H54 (cell line): Measurements from ENCODE around the gene CACNB4.

Experiments
- DNase-seq: peaks from one replicate; pipeline ENCODE4 v3.0.0; 2011; ENCODE audit warnings: low spot score, mixed read lengths; ENCODE audit not compliant: insufficient read length
- FAIRE-seq: peaks from 3 replicates; lab custom pipeline; 2011; peaks lifted over from hg19 to GRCh38; lab: Jason Lieb, UNC
- POLR2A ChIP-seq: IDR thresholded peaks from 2 replicates; pipeline ENCODE4 v1.6.1; 2011; ENCODE audit warnings: low read depth, mild to moderate bottlenecking, low read length

The CACNB4 gene

DNA sequence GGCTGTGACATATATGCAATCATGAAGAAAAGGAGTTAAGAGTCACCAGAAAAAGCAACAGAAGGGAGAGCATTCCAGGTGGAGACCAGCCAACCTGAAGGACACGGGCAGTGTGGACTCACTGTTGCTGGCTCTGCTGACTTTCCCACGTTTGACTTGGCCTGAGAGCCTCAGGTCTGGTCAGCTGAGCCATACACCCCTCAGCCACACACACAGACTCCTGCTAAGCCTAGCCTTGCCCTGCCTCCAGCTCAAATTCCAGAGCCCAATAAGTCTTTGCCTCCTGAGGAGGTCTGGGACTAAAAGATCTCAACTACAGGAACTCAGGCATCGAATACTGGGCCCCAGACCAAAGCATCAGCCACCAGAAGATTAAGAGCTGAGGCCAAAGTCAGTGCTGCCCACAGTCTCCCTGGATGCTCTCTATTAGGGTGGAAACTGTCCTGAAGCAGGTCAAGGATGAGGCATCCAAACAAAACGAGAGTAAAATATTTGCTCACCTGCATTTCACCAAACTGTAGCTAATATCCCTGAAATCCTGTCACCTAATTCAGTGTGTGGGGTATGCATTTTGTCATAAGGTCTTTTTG lies 23.3 kb downstream of the CACNB4 start:
- DNase-seq (no peak), FAIRE-seq (no peak)
- TF ChIP-seq POLR2A, result no peak

DNA sequence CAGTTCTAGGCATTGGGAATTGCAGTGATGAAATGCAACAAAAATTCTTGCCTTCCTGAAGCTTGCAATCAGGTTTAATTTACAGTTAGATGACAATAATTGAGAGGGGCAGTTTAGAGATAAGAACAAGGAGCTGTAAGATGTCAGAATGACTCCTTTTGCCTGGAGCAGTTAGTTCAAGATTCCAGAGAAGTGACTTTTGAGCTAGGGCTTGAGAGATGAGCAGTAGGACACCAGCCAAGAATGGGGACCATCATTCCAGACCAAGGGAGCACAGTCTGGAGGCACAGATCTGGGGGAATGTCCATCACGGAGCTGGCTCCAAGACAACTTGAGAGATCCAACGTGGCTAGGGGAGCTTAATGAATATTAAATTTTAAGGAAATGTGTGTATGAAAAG lies 26.8 kb downstream of the CACNB4 start:
- no peak for DNase-seq
- no peak for FAIRE-seq
- TF ChIP-seq POLR2A, result no peak

DNA sequence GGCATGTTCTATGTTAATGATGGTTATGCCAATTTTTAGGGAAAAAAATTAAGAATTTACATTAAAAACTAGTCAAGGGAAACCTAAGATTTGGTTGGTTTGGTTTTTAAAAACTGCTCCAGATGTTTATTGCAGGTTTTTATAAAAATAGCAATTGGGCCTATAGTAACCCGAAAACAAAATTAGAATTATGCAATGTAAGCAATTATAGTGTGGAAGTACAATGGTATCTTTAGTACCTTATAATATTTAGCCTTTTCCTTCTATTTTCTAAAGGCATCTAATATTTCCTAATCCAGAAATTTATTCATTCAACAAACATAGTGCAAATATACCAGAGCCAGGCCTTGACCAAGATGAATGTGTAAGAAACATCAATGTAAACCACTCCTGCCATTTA lies 27.3 kb downstream of the CACNB4 start:
- TF ChIP-seq POLR2A, result no peak
- no peak for FAIRE-seq
- DNase-seq, result no peak

DNA sequence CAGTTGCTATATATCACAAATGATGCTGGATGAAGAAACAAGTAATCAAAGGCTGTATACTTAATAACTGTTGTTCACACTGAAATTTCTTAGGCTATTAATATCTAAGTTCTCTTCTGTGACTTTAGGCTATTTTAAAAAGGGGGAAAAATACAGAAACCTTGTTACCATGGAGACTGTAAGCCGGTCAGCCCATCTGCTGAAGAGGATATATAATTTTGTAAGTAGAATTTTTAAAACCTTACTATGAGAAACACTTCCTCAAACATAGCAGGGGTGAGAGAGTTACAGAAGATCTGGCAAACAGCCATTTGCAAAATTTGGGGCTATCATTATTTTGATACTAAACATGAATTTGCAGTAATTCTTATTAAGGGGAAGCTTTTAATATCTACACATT lies 27.8 kb downstream of the CACNB4 start:
- FAIRE-seq (no peak), DNase-seq (no peak)
- no peak for TF ChIP-seq POLR2A

DNA sequence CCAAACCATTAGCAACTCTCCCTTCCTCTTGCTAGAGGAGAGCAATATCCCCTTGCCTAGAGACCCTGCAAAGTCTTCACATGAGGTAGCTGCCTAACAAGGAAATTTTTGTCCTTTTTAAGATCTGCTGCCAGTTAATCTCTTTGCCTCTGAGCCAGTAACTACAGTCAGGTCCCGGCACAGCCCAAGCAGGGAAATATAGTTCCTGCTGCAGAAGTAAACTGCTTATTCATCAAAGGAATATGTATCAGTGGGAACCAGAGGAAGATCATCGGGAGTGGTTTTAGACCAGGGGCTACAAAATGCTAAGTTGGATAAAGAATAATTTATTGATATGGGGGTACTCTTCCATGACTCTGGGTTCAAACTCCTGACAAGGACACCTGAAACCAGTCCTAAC lies 30.6 kb downstream of the CACNB4 start:
- TF ChIP-seq POLR2A, result no peak
- DNase-seq (no peak), FAIRE-seq (no peak)

DNA sequence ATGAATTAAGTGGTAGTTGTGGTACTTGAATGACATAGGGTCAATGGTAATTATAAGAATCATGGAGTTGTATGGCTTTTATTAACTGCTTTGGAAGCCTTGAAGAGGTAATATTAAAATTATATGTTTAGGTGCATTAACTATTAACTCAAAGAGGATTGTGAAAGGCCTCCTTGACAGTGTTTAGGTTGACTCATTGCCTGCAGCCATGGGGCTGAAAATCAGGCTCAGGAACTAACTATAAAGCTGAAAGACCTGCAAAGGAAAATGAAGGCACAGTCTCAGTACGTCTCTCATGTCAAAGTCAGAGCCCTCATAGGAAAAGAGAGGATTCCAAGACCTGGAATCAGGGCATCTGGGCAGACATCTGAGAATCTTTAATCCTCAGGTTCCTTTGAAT lies 31.0 kb downstream of the CACNB4 start:
- FAIRE-seq (no peak), DNase-seq (no peak)
- no peak for TF ChIP-seq POLR2A

DNA sequence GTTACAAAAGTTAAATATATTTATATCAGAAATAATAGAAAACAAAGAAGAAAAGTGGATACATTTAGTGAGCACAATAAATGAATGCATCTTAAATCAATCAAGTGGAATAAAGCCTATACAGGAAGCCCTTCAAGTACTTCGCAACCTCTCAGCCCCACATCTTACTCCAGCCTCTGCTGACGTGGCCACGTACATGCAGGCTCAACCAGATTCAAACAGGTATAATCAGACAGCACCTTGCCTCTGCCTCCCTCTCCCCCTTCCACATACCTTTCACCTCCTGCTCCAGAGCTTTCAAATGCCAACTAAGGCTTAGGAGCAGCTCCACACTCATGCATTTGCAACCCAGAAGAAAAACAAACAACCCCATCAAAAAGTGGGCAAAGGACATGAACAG lies 32.9 kb downstream of the CACNB4 start:
- TF ChIP-seq POLR2A, result no peak
- DNase-seq, result no peak
- FAIRE-seq, result no peak

DNA sequence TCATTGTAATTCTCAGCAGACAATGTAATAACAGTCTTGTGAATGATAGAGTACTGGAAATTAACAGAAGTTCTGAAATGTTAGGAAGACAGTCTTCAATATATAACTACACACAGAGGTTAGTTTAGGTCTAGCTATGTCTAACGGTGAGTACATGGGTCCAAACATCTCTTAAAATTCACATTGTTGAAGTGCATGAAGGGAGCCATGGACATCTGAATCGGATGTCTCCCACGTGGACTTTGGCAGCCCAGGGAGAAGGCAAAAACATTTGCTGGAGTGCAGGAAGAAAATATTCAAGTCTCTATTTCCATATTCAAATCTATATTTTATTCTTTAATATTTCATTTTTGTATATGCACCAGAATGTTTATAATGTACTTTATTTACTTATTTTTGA lies 34.8 kb downstream of the CACNB4 start:
- no peak for DNase-seq
- TF ChIP-seq POLR2A, result no peak
- FAIRE-seq, result no peak

DNA sequence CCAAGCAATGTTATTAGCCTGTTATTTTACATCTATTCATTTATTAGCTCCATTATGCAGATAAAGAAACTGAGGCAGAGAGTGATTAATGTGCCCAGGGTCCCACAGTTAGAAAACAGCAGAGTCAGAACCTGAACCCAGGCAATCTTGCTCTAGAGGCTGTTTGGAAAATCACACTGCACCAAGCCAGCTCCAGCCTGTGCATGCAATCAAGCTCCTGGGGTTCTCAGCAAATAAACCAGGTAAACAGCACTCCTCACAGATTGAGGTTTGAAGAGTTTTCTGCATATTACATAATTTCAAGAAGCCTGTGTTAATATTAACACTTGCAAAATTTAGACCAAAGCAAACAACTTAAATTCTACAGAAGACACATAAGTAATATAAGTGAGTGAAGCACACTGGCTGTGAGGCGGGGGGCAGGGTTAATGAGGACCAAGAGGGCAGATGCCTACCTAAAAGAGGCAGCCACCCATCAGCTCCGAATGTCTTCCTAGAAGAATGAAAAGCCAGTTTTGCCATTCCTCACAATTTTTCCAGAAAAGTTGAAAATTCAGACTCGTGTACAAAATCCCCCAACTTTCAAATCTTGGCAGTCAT lies 35.4 kb downstream of the CACNB4 start:
- TF ChIP-seq POLR2A, result no peak
- FAIRE-seq (no peak), DNase-seq (no peak)

DNA sequence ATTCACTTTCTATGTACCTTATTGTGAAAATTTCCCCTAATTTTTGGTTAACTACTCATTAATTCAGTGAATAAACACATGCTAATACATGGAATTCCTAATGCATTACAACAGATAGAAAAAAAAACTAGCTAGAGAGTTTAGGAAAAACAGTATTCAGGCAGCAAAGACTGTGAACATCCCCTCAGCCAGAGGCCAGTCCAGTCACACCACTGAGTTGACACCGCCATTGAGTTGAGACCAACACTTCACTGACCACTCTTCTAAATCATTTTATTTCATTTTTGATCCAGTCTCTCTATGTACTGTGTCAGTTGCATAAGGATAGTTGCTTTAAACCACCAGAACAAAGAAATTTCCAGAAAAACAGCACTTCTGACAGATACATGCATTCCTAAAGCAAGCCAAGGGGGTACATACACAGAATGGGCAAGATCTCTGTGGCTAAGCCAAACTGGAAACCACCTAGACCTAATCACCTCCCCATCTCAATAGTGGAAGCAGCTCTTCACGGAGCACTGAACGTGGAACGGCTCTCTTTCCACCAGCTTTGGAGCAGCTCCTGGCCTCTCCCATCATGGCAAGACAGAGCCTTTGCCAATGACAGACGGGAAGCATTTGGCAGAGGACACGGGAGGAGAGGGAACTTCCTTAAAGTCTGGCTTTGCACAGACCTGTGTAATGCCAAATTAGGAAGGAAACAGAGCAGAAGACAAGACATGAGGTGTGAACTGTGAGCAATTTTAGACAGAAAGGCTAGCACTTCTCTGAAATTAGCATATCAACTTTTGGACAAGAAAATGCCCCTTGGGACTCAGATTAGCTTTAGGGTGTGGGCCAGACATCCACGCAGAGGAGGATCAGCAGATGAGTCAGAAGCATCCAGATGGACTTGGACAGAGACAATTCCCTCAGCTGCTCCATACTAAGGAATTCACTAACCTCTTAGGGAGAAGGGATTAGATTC lies 36.4 kb downstream of the CACNB4 start:
- TF ChIP-seq POLR2A, result no peak
- FAIRE-seq, result no peak
- no peak for DNase-seq

DNA sequence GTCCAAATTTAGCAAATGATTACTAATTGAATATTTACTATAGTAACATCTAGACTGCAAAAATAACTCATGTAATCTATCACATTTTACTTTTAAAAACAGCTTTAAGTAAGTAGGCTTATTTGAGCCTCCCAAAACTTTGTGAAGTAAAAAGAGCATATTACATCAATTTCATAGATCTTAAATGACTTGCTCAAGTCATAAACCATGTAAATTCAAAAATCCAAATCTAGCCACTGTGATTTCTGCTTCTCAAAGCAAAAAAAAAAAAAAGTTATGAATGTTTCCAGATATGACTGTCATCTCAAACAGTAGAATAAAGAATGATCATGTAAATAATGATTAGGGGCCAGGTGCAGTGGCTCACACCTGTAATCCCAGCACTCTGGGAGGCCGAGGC lies 37.5 kb downstream of the CACNB4 start:
- FAIRE-seq, result no peak
- DNase-seq, result no peak
- TF ChIP-seq POLR2A, result no peak

DNA sequence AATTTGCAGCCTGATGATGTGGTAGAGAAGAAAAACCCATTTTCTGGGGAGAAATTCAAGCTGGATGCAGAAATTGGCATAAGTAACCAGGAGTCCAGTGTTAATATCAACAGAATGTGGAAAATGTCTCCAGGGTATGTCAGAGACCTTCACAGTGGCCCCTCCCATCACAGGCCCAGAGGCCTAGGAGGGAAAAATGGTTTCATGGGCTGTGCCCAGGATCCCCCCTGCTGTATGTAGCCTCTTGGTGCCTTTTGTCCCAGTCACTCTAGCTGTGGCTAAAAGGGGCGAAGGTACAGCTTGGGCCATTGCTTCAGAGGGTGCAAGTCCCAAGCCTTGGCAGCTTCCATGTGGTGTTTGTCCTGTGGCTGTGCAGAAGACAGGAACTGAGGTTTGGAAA lies 40.2 kb downstream of the CACNB4 start:
- FAIRE-seq (no peak), DNase-seq (no peak)
- no peak for TF ChIP-seq POLR2A

DNA sequence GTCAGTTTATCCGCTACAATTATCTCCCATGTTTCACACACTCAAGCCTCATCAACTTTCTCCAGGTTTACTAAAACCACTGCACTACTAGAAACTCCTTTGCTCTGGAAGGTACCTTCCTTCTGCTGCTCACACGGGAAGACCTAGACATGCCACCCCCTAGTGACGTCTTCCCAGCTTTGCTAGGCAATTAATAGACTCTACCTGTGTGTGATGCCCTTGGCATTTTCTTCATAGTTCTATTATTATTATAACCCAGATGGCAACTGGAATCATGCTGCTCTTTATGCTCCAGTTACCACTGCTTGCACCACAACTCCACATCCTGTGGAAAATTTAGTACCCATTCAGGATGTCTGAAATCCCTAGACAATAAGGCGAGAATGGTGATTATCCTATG lies 42.4 kb downstream of the CACNB4 start:
- FAIRE-seq (no peak), DNase-seq (no peak)
- TF ChIP-seq POLR2A, result no peak

DNA sequence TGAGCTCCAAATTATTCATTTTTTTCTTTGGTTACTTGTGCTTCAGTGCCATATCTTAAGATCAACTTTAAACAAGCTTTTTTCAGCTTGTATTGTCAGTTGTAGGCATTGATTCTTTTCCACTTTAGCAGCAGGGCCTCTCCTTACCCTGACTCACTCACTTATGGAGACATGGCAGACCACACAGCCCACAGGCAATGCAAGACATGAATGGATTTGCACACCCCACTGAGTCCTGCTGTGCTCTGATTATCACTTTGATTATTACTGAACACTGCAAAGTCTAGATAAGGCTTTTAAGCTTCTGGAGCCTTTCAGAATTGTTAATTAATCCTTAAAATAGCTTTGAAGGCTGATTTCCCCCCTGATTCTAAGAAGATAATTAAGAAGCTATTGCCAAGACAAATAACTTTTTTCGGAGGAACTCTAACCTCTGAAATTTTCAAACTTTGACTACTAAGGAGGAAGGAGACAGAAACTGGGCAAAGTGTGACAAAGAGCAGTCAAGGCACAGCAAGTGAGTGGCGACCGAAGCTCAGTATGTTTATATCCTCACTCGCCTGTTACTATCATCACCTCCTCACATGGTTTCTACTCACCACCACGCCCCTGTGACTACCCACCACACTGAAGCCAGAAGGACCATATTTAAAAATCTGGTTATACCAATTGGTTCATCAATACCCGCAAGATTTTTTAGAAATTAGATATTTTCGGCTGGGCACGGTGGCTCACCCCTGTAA lies 43.3 kb downstream of the CACNB4 start:
- DNase-seq (no peak), FAIRE-seq (no peak)
- TF ChIP-seq POLR2A, result no peak
